Neural crest cell (in vitro differentiated cells): Measurements from ENCODE around the gene AGBL1. TPM values are rescaled to one million over a fixed set of nuclear protein-coding genes. Genes with fewer than 3 reads are reported as not detected.

ENCODE experiments used
- DNase-seq: peaks from one replicate; pipeline ENCODE4 v3.0.0; 2021; ENCODE audit warnings: low read depth, mixed read lengths, low spot score
- H3K27ac Mint-ChIP-seq: one replicate; pipeline ENCODE4 v1.8.0; 2021; ENCODE audit warnings: mild to moderate bottlenecking, mixed read lengths; ENCODE audit not compliant: unreplicated experiment
- H3K27me3 Mint-ChIP-seq: 2 replicates; pipeline ENCODE4 v1.8.0; 2021; ENCODE audit warnings: low read depth, mild to moderate bottlenecking, mixed read lengths
- H3K36me3 Mint-ChIP-seq: 2 replicates; pipeline ENCODE4 v1.8.0; 2021; ENCODE audit warnings: low read depth, mild to moderate bottlenecking, mixed read lengths
- H3K4me1 Mint-ChIP-seq: 2 replicates; pipeline ENCODE4 v1.8.0; 2021; ENCODE audit warnings: mixed read lengths
- H3K4me3 Mint-ChIP-seq: one replicate; pipeline ENCODE4 v1.8.0; 2021; ENCODE audit warnings: mild to moderate bottlenecking, mixed read lengths
- H3K9me3 Mint-ChIP-seq: 2 replicates; pipeline ENCODE4 v1.8.0; 2021; ENCODE audit warnings: mixed read lengths
- total RNA-seq: library from RNA; stranded (reverse); gene quantifications from 2 replicates; pipeline ENCODE4 v1.2.1, GENCODE V29; 2021
- TF ChIP-seq, protein P1 (sequence below): fragments of 200-600 bp; sonication (generic); conservative IDR thresholded peaks from 2 replicates; pipeline ENCODE4 v1.5.0; 2021; ENCODE audit warnings: antibody characterized with exemption, mild to moderate bottlenecking

Gene AGBL1
- total RNA-seq, 1 donor from 2014 or later = 0.05 TPM

DNA sequence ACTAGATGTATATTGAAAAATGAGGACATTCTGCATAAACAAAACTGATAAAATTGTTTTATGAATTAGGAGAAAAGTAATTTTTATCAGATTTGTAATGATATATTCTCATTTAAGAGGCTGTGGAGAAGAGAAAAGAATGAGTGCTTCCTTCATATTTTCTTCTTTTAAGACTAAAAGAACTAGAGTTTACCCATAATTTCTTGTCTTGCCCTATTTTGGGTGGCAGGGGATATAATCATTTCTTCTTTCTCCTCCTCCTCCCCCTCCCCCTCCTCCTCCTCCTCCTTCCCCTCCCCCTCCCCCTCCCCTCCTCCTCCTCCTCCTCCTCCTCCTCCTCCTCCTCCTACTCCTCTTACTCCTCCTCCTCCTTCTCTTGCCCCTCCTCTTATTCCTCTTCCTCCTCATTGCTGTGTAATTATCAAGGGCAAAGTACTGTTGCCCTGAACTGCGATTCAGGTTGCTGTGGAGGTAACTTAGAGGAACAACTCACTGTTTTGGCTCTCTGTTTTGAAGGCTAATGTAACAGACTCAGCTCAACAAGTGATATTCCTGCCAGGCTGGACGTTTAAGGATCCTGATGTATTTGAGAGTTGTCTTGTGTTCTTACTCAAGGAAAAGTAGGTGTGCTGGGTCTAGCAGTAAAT, 555.4 kb downstream of the AGBL1 start:
- H3K9me3 Mint-ChIP-seq = no peaks in the 10 kb centered on the region
- H3K4me1 Mint-ChIP-seq = no peaks in the 10 kb centered on the region

DNA sequence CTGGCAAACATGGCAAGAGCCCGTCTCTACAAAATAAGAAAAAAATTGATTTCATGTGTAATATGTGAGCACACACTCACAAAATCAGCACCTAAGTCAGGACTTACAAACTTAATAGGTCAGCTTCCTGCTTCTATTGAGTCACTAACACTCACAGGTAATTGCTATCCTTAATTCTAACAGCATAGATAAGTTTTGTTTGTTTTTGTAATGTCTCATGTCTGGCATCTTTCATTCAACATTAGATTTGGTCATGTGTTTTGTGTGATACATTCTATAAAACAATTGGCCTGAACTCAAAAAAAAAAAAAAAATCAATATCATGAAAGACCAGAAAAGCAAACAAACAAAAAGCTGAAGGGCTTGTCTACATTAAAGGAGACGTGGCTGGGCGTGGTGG, 564.7 kb downstream of the AGBL1 start:
- DNase-seq = no peak
- H3K4me3 Mint-ChIP-seq = no peak overlapping the region
- TF ChIP-seq, protein P1, sequence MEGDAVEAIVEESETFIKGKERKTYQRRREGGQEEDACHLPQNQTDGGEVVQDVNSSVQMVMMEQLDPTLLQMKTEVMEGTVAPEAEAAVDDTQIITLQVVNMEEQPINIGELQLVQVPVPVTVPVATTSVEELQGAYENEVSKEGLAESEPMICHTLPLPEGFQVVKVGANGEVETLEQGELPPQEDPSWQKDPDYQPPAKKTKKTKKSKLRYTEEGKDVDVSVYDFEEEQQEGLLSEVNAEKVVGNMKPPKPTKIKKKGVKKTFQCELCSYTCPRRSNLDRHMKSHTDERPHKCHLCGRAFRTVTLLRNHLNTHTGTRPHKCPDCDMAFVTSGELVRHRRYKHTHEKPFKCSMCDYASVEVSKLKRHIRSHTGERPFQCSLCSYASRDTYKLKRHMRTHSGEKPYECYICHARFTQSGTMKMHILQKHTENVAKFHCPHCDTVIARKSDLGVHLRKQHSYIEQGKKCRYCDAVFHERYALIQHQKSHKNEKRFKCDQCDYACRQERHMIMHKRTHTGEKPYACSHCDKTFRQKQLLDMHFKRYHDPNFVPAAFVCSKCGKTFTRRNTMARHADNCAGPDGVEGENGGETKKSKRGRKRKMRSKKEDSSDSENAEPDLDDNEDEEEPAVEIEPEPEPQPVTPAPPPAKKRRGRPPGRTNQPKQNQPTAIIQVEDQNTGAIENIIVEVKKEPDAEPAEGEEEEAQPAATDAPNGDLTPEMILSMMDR = no peak
- H3K4me1 Mint-ChIP-seq = peaks cover 5% of the 10 kb centered on the region
- H3K9me3 Mint-ChIP-seq = no peaks in the 10 kb centered on the region
- no peaks in the 10 kb centered on the region for H3K27me3 Mint-ChIP-seq
- no peak overlapping the region for H3K27ac Mint-ChIP-seq
- no peaks in the 10 kb centered on the region for H3K36me3 Mint-ChIP-seq

More for the DNA sequence above, 555.4 kb downstream of the AGBL1 start:
- Mint-ChIP-seq H3K4me3 (no peak overlapping the region), H3K27ac (no peak overlapping the region), H3K27me3 (no peaks in the 10 kb centered on the region), H3K36me3 (no peaks in the 10 kb centered on the region)
- TF ChIP-seq, protein P1 = no peak
- no peak for DNase-seq

DNA sequence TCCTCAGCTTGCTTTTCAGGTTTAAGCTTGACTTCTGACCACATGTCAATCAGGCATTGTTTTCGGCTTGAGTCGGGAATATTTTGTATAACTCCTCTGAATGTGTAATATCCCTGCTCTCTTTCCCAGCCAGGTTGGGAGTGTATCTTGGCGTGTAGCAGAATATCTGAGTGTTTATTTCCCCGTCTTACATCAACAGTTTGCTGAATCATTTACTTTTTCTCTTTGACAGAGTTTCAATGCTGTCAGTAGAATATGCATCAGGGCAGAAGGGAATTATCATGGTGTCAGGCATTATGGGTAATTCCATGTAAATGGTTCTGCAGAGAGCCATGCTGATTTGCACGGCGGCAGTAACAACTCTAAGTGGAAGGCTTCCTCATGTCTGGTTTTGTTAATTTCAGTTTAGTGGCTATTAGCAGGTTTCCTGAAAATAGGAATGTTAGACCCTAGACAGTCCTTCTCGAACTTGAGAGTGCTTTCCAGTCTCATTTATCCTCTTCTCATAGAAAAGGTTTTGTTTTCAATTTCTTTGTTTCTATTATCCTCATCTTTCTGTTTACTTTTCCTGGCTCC, 566.3 kb downstream of the AGBL1 start:
- no peak overlapping the region for H3K27ac Mint-ChIP-seq
- H3K36me3 Mint-ChIP-seq = no peaks in the 10 kb centered on the region
- H3K4me1 Mint-ChIP-seq = peaks cover 5% of the 10 kb centered on the region
- H3K27me3 Mint-ChIP-seq = no peaks in the 10 kb centered on the region
- DNase-seq = no peak
- TF ChIP-seq, protein P1 = no peak
- no peak overlapping the region for H3K4me3 Mint-ChIP-seq
- H3K9me3 Mint-ChIP-seq = no peaks in the 10 kb centered on the region

DNA sequence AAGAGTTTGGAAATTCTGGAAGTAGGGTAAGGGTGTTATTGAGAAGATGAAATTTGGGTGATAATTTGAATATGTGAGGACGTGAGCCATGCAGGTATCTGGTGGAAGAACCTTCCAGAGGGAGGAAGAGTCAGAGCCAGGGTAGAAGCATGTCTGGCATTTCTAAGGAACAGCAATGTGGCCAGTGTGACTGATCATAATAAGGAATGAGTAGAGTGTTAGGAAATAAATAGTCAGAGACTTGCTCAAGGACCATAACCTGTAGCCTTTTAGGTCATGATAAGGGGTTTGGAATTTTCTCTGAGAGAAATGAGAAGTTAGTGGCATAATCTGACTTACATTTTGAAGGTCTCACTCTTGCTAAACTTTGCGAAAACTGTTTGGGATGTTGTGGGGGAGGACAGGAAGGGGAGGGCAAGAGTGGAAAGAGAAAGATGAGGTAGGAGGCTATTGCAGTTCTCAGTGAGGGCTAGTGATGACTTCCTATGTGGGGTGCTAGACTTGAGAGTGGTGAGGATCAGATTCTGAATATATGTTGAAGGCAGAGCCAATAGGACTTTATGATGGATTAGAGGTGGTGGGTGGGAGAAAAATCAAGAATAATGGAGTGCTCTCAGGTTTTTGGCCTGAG, 568.3 kb downstream of the AGBL1 start:
- Mint-ChIP-seq H3K27ac (no peak overlapping the region), H3K36me3 (no peaks in the 10 kb centered on the region), H3K4me1 (peaks cover 5% of the 10 kb centered on the region), H3K9me3 (no peaks in the 10 kb centered on the region), H3K4me3 (no peak overlapping the region), H3K27me3 (no peaks in the 10 kb centered on the region)
- TF ChIP-seq, protein P1 = no peak
- no peak for DNase-seq

DNA sequence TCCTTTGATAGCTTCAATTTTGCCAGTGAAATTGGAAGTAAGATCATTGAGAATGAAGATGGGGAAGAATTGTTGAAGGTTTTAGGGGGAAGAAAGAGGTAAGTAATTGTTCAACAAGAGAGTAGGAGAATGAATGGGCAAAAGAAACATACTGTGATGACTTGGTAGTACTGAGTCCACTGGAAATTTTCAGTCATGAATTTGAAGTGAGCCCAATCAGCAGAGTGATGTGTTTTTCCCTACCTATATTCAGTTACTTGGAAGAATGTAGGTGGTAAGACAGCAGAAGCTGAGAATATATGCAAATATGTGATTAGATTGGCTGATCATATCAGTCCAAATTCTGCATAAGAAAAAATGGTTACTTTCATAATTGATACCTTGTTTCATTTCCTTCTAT, 569.6 kb downstream of the AGBL1 start:
- no peak overlapping the region for H3K4me3 Mint-ChIP-seq
- TF ChIP-seq, protein P1 = no peak
- H3K27ac Mint-ChIP-seq = no peak overlapping the region
- H3K36me3 Mint-ChIP-seq = no peaks in the 10 kb centered on the region
- peaks cover 5% of the 10 kb centered on the region for H3K4me1 Mint-ChIP-seq
- H3K27me3 Mint-ChIP-seq = no peaks in the 10 kb centered on the region
- no peaks in the 10 kb centered on the region for H3K9me3 Mint-ChIP-seq
- no peak for DNase-seq
